ENCODE data around the gene TEX51.

DNA sequence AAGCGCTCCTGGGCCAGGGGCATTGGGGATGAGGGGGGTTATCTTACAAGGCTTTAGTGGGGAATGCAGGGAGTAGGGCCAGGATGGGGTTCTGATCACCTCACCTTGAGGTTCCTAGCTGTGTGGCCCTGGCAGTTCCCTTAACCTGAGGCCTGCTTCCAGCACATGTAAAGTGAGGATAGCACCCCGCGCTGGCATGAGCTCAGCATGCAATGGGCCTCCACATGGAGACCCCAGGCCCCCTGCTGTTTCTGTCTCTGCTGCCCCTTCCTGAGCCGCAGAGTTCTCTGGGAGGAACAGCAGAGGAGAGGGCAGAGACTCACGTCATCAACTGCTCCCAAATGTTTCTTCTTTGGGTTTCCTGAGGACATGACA, 8.6 kb upstream of the TEX51 start:
- TF ChIP-seq, protein P1, sequence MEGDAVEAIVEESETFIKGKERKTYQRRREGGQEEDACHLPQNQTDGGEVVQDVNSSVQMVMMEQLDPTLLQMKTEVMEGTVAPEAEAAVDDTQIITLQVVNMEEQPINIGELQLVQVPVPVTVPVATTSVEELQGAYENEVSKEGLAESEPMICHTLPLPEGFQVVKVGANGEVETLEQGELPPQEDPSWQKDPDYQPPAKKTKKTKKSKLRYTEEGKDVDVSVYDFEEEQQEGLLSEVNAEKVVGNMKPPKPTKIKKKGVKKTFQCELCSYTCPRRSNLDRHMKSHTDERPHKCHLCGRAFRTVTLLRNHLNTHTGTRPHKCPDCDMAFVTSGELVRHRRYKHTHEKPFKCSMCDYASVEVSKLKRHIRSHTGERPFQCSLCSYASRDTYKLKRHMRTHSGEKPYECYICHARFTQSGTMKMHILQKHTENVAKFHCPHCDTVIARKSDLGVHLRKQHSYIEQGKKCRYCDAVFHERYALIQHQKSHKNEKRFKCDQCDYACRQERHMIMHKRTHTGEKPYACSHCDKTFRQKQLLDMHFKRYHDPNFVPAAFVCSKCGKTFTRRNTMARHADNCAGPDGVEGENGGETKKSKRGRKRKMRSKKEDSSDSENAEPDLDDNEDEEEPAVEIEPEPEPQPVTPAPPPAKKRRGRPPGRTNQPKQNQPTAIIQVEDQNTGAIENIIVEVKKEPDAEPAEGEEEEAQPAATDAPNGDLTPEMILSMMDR (IDR thresholded peaks at IDR 0.05): no peak
- TF ChIP-seq EP300 (IDR thresholded peaks at IDR 0.05; ENCODE audit: borderline replicate concordance in 1 of 2, low read depth in 1 of 2, low read length in 1 of 2) (no peak), EZH2phosphoT487 (IDR thresholded peaks at IDR 0.05; ENCODE audit: borderline replicate concordance, low read depth) (no peak), POLR2AphosphoS5 (IDR thresholded peaks at IDR 0.05; ENCODE audit: low read depth, low read length) (no peak), TEAD4 (IDR thresholded peaks at IDR 0.05; ENCODE audit: borderline replicate concordance, insufficient read depth) (no peak), RFX5 (IDR thresholded peaks at IDR 0.05; ENCODE audit: low read length) (no peak), FOXJ3 (CRISPR knock-in tag; IDR thresholded peaks at IDR 0.05) (no peak), TAF1 (IDR thresholded peaks at IDR 0.05; ENCODE audit: borderline replicate concordance, low read depth, low read length) (no peak), CHD2 (IDR thresholded peaks at IDR 0.05; ENCODE audit: low read length, partially characterized antibody) (no peak), RXRA (IDR thresholded peaks at IDR 0.05; ENCODE audit: borderline replicate concordance, low read depth) (no peak)
- TF ChIP-seq, protein P2, sequence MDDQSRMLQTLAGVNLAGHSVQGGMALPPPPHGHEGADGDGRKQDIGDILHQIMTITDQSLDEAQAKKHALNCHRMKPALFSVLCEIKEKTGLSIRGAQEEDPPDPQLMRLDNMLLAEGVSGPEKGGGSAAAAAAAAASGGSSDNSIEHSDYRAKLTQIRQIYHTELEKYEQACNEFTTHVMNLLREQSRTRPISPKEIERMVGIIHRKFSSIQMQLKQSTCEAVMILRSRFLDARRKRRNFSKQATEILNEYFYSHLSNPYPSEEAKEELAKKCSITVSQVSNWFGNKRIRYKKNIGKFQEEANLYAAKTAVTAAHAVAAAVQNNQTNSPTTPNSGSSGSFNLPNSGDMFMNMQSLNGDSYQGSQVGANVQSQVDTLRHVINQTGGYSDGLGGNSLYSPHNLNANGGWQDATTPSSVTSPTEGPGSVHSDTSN (IDR thresholded peaks at IDR 0.05): no peak

Measured in SK-N-SH (cell line).